HG02981 (cell line): ENCODE measurements around the gene PTPRM.
"Not testable (repeated sequence)": the region's sequence is repeated elsewhere in the genome, so short reads cannot be mapped to it uniquely, and the experiment has no call there.

Source experiments
- ATAC-seq: cut with Tn5 transposase; IDR thresholded peaks from one replicate; pipeline ENCODE4 v1.9.1; 2021; ENCODE audit warnings: mild to moderate bottlenecking, moderate library complexity; ENCODE audit not compliant: unreplicated experiment

Gene PTPRM

DNA sequence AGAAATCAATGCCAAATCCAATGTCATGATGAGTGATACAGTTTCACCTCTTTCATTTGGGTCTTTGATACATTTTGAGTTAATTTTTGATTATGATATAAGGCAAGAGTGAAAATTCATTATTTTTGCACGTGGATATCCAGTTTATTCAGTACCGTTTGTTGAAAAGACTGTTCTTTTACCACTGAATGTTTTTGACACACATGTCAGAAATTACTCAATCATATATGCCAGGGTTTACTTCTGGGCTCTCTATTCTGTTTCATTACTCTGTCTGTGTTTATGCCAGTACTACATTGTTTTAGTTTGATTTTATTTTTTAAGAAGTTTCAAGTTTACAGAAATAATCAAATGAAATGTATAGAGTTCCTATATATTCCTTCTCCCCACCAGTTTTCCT, 154.4 kb downstream of the PTPRM start:
- ATAC-seq, result no peak

DNA sequence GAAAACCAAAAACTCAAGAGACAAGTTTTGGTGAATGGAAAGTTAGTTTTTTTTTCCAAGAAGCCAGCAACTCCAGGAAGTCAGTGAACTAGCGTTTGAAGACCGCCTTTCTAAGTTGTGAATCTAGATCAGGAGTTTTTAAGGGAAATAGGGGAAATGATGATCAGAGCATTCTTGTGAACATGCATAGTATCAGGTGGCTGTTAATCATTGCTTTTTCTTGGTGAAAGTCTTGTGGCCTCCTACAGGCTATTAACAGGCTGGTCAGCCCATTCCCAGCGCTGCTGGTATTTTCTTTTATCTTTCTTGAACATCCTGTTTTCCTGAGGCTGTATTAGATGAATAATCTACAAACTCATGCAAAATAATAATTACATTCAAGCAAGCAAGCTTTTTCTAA, 155.8 kb downstream of the PTPRM start:
- ATAC-seq, result no peak

DNA sequence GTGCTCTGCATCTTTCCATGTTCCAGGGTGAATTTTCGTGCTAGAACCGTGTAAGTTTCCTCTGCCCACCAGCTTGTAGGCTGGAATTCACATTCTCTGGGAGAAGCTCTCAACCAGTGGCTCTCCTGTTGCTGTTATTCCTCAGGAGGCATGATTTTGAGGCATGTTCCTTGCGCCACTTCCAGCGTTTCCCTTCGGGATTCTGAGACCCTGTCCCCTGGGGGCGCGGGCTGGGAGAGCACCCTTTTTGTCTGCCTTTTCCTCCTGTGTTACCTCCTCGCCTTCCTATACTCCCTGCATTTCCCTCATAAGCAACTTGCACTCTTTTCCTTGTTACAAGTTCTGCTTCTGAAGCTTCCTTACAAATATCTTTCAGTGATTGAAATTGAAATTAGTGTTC, 156.4 kb downstream of the PTPRM start:
- ATAC-seq, result no peak

DNA sequence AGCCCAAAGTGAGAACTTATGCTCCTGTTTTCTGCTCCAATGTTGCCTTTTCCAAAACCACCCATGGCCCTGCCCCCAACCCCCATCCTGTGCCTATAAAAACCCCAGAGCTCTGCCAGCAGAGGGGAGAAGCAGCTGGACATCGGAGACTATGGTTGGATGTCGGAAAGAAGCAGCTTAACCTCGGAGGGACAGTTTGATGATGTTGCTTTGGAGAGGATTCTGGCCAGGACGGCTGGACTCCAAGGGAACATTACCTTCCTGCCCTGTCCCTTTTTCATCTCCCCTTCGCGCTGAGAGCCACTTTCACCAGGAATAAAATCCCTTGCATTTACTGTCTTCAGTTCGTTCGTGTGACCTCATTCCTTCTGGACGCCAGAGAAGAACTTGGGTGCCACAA, 158.4 kb downstream of the PTPRM start:
- ATAC-seq, result no peak

DNA sequence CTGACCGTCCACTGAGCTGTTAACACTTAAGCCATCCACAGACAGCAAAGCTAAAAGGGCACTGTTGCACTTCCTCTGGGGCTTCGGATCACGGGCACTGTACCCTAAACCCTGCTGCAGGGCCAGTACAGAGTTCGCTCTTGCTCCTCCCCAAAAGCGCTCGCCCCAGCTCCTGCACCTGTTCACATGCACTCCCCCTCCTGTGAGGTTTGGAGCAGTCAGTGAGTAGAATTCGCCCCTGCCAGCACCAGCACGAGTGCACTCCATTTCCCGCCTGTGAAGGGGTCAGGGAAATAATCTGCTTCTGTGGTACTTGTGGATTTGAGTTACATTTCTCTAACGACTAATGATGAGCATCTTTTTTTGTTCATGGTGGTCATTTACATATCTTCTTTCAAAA, 158.8 kb downstream of the PTPRM start:
- ATAC-seq, result no peak

DNA sequence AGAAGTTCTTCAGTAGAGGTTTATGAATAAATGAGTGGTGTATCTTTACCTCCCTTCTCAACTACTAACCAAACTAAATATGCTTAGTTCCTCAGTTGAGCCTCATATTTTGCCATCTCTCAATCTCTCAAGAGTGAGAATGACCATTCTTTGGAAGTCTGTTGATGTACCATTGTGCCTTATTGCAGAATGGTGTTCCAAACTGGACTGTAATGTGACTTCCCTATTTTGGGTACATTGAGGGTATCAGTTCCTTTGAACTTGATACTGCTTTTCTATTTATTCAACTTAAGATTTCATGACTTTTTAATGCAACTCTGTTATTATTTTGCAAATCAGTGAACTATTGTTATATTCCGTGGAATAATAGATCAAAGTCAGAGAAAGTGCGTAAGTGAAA, 159.4 kb downstream of the PTPRM start:
- ATAC-seq, result no peak

DNA sequence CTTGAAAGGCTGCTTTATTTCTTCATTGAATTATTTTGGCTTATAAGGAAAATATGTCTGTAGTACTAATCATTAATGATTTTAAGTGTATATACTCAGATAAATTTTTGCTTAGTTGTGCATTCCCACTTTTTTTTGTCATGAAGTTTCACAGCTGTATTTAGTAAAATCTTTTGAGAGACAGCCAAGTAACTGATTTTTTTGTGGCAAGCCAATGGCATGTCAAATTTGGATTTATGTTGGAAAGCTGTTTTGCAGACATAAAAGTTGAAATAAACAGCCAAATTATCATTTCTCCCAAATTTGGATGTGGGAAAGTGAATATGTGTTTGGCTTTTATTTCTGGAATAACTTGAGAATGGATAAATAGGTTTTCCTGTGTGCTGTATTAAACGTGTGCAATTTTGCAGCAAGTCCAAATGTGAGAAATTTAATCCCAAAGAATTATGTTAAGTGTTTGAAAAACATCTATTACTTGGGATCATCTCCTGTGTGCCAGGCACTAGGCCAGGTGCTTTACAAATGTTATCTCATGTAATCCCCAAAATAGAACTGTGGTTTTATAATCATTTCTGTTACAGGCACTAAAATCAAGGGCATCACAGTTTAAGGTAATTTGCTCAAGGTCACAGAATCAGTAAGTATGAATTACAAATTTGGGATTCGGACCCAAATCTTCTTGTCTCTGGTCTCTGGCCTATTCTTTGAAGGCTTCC, 160.4 kb downstream of the PTPRM start:
- ATAC-seq, result no peak

DNA sequence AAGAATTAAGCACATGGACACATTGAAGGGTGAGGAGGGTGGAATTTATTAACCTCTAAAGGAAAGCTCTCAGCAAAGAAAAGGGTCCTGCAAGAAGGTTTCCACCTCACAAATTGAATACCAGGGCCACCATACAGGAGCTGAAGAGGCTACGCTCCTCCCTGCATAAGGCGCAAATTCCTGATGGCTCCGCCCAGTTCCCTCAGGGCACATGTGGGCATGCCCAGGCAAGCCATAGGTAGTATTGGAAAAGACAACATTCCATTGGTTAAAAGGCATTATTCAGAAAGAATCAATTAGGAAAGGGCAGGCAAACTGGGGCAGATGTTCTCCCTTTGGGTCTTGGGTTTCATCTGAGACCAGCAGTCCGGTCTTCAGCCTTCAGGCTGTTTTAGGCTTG, 161.2 kb downstream of the PTPRM start:
- no peak for ATAC-seq

DNA sequence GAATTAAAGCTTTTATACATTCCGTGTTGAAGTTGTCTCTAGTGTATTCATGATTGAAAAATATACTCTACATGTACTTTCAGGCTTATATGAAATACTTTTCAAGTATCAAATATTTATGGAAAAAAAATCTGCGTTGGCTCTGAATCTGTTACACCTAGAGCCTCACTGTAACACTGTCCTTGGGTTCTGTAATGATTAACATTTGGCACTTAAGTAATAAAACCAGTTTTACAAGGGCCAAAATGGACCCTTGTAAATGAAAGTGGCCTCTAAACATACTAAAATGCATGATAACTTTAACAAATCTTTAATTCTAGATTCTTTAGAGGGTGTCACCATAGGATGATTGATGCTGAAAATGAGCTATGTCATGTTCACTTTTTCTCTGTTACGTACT, 162.8 kb downstream of the PTPRM start:
- ATAC-seq, result no peak

DNA sequence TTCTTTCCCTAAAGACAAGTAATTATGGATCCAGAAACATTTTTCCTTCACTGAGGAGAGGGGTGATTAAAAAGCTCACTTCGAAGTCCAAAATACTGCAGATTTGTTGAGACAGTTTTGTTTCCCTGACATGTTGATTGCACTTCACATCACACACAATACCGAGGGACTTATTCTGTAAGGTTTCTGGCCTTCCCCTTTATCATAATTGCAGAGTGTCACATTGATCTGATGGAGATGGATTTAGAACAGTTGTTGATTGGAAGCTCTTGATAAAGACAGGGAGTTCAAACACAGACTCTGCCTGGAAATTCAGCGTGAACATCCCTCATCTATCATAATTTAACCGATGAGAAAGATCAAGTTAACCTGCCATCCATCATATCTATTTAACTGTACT, 163.6 kb downstream of the PTPRM start:
- ATAC-seq, result no peak

DNA sequence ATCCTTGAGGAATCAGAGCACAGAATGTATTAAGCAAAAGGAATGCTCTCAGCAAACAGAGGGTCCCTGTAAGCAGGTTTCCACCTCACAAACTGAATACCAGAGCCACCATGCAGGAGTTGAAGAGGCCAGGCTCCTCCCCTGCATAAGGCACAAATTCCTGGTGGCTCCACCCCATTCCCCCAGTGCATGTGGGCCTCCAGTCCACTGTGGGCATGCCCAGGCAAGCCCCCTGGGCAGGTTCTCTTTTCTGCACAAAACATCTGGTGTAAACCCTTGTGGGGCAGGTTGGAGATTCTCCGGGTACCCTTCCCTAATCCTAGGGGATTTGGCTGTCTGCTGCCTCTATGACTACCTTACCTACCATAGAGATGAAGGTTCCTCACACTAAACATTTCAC, 166.5 kb downstream of the PTPRM start:
- ATAC-seq, result no peak

DNA sequence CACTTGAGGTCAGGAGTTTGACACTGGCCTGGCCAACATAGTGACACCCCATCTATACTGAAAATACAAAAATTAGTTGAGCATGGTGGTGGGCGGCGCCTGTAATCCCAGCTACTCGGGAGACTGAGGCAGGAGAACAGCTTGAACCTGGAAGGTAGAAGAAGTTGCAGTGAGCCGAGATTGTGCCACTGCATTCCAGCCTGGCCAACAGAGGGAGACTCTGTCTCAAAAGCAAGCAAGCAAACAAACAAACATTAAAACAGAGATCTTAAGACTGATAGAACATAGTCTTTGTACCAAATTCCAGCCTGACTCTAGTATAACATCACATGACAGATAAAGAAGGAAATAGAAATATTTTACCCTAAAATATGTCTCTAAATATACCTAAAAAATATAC, 168.1 kb downstream of the PTPRM start:
- ATAC-seq, result no peak

DNA sequence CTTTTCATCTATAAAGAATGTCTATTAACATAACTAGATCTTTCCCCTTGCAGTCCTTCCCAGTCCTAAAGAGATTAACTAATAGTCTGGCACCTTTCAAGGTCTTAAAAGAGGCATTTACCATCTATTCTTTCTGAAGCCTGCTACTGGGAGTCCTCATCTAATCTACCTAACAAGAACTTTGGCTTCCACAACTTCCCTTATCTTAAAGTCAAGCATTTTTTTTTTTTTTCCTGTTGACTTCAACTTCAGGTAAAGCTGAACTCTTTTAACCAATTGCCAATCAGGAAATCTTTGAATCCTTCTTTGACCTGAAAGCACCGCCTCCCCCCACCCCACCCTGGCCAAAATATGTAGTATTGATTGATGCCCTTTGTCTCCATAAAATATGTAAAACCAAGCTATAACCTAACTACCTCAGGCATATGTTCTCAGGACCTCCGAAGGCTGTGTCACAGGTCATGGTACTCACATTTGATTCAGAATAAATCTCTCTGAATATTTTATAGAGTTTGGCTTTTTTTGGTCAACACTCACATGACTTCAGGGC, 168.6 kb downstream of the PTPRM start:
- ATAC-seq, result no peak

DNA sequence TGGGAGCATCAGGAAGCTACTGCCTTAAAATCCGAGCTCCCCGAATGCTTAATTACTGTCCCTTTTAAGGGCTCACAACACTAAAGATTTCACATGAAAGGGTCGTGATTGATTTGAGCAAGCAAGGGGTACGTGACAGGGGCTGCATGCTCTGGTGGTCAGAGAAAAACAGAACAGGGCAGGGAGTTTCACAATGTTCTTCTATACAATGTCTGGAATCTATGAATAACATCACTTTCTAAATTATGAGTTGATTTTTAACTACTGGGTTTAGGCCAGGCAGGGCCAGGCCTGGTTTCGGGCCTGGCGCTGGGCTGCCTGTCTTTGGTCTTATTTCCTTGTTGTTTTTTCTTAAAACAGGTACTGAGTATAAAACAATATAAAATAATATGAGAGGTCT, 169.4 kb downstream of the PTPRM start:
- ATAC-seq, result not testable (repeated sequence)

DNA sequence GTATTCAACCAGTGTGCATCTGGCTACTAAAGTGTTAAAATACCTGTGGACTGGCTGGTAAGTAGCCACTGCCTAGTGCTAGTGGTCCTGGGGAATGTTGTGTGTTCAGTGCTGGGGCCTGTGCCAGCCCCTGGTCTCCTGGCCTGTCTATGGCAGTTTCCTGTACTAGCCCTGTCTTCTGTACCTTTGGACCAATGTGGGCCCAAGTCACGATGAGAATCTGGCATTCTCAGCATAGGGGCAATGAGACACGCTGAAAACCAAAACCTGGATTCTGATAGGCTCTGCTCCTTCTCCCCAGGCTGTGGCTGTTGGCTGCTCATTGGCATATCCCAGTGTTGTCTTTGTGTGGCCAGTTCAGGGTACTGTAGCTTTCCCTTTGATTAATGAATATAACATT, 170.4 kb downstream of the PTPRM start:
- ATAC-seq, result no peak

DNA sequence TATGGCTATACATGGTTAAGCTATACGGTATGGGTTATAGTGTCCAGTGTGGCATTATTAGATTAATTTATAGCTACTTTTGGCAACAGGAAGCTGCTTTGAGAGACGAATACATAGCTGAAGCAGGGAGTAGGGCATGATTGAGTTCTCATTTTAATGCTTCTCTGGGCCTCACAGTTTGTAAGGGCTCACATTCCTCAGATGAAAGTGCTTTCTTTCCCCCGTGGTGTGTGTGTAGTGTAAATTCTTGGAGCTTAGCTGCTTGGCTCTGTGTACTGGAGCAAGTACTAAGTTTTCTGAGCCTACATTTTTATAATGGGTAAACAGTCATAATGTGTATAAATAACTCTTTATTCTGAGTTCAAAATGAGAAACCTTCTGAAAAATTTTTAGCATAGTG, 173.7 kb downstream of the PTPRM start:
- no peak for ATAC-seq

DNA sequence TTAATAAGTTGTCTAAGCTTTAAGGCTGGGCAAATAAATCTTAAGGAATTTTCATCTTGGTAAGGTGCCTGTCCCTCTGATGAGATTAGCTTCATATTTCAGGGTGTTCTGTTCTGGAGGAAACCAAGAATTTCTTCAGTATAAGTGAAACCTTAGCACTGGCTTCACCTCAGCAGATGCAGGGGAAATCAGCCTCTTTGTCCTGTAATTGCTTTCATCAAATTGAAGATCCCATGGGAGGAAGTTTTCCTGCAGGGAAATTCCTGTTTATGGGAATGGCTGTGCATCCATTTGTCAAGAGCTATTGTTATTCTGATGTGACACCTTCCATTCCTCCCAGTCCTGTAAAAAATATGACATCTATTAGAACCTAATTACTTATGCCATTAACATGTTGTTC, 174.5 kb downstream of the PTPRM start:
- no peak for ATAC-seq

DNA sequence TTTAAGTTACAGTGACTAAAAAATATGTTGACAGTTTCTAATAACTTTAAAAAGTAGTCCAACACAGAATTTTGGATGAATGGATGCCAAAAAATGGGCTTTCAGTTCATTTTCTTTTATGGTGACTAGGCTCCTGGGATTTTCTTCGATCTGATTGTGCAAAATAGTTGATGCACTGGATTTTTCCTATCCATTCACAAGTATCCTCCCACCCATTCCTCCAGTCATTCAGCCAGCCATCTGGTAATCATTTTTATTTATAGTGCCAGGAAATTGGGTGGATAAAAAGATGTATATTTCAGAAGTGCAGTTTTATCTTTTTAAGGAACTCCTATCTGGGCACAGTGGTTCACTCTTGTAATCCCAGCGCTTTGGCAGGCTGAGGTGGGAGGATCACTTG, 175.1 kb downstream of the PTPRM start:
- no peak for ATAC-seq

DNA sequence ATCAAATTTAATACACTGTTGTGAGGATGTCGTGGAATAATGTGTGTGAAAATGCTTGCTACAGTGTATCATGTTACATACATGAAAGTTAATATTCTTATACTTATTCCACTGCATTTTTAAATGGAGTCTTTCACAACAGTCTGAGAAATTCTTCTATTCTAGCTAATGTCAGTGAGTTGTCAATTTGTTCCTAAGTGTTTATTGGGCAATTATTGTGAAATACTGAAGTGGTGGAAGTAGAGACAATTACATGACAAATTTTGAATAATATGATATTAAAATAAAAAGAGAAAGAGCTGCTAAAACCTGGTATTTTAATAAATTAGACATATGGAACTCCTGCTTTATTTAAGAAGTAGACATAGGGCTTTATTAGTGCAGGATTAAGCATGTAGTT, 176.1 kb downstream of the PTPRM start:
- no peak for ATAC-seq

DNA sequence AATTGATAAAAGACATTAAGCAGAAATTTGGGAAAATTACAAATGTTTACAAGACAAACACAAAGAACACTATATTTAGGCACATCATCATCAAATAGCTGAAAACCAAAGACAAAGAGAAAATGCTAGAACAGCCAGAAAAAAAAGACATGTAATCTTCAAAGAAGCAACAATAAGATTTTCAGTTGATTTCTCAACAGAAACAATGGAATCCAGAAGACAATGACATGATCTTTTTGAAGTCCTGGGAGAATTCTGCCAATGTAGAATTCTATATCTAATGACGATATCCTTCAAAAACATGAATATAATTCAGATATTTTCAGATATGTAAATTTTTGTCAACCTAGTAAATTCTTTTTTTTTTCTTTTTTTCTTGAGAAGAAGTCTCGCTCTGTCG, 179.0 kb downstream of the PTPRM start:
- no peak for ATAC-seq

DNA sequence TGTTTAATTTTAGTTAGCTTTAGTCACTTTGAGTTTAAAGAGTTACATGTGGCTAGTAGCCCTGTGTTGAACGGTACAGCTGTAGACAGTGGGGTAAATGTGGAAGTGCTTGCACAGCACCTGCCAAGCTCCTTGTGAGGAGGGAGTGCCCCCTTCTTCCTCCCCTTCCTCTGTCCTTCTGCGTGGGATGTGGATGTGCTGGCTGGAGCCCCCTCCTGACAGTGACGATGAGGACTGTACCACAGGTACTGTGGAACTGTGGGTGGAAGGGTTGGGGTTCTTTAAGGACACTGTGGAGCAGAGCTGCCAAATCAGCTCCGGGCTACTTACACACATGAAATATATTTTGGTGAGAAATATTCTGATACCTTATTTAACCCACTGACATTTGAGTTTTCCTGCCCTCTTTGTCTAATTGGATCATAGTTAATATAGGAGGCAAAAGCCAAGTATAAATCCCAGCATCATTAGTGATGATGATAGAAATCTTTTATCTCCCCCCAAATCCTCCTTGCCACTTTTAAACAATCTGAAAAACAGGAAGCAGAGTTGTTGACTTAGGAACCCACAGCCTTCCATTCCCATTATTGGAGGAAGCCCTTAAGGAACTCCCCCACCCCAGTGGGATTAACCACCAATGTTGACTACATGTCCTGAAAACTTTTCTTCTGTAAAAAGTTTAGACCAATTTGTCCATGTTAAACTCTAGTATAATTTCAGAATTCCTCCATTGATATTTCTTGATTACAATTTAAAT, 181.3 kb downstream of the PTPRM start:
- ATAC-seq, result no peak

DNA sequence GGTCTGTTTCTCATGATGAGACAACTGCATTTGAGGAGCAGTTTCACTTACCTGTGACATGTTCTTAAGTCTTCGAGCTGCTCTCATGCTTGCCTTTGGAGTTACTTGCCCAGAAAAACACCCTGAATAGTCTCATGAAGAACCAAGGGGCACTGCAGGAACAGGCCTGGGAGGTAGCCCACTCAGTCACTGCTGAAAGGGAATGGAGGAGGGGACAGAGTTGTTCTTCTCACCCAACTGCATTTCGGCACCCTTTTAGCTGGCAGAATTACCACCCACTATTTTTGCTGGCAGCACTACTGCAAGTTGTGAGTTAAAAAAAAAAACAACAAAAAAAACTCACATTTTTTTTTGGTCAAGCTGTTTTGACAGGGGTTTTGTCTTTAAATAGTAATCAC, 181.9 kb downstream of the PTPRM start:
- ATAC-seq, result no peak
